Measurements from ENCODE around the gene TMEM207.
A peak's percentile ranks its signal among the peaks of the same experiment; 100 is the strongest.

The TMEM207 gene

DNA sequence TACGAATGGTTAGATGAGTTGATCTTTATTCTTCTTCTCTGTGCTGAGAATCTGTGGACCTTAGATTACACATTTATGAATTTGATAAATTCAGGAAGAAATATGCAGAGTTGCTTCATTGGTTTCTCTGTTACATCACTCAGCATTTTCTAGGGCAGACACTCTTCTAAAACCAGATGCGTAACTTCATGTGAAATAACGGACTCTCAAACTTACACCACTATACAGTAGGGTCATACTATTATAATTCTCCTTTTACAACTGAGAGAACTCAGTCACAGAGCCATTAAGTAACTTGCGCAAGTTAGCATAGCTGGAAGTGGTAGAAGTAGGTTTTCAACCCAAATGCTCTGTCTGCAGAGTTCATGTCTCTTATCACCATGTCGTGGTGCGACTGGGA, 5.7 kb downstream of the TMEM207 start:
- no peak for DNase-seq (ENCODE audit: low read depth)

DNA sequence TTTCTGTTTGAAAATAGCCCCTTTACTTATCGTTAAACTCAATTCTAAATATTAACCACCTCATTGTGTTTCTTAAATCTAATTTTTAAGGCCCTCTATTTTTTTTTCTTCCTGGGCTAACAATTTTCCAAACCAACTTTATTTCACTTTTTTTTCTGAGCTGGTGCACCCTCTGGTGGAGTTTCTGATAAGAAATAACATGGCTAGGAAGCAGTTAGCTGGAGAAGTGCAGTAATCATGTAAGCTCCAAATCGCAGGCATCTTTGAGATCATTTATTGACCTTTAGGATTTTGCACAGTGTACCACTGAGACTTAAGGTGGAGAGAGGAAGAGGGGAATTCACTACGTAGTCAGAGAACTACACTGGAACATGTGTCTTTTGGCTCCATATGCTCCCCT, 6.4 kb downstream of the TMEM207 start:
- no peak for DNase-seq (ENCODE audit: low read depth)

- DNase-seq (ENCODE audit: low read depth) = no peak
These were observed 7.5 kb downstream of the TMEM207 start for GRCh38 chr3:190442240-190442639.

- no peak for DNase-seq (ENCODE audit: low read depth)
These were observed 13.4 kb downstream of the TMEM207 start for GRCh38 chr3:190436331-190436730.

DNA sequence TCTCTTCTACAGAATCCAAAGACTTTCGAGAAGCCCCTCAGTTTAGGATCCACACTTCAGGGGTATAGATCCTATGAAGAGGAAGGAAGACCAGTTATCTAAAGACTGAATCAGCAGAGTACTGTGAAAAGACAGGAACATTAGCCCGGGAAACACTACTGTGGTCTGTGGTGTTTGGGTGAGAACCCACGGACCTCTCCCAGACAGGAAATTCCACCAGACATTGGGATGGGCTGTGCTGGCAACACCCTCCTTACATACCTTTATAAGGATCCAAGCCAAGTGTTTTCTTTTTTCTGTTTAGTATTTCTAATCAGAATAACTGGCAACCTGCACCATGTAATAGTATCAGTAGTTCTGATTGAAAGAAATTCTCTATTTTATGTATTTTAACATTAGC, 14.1 kb downstream of the TMEM207 start:
- DNase-seq (ENCODE audit: low read depth) = no peak

DNA sequence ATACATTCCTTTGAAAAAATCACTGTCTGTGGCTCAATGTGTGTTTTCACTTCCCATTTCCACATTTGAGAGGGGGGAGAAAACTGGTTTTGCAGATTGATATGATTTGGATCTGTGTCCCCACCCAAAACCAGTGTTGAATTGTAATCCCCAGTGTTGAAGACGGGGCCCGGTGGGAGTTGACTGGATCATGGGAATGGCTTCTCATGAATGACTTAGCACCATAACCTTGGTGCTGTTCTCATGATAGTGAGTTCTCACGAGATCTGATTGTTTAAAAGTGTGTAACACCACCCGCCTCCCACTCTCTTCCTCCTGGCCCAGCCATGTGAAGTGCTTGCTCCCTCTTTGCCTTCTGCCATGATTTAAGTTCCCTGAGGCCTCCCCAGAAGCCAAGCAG, 16.1 kb downstream of the TMEM207 start:
- no peak for DNase-seq (ENCODE audit: low read depth)

GRCh38 chr3:190432216-190432615, 17.5 kb downstream of the TMEM207 start:
- DNase-seq (ENCODE audit: low read depth) = no peak

DNA sequence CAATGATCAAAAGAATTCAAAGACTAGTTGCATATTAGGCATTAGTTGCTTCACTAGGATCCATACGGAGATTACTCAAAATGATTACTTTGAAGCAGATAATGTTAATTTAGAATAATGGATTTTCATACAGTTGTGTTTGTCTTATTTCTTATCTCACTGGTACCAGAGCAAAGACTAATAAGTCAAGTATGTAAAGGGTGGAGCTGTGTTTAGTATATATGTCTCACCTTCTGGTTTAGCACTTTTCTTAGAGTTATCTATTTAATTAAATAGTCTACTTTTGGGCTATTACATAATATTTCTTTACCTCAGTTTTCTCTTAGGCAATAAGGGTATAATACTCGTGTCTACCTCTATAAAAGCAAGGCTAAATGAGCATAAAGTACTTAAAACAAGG, 18.8 kb downstream of the TMEM207 start:
- DNase-seq (ENCODE audit: low read depth) = no peak

GRCh38 chr3:190429681-190430080, 20.0 kb downstream of the TMEM207 start:
- no peak for DNase-seq (ENCODE audit: low read depth)

- no peak for DNase-seq (ENCODE audit: low read depth)
These were observed 22.7 kb downstream of the TMEM207 start for GRCh38 chr3:190426806-190427507.

- DNase-seq (ENCODE audit: low read depth) = no peak
These were observed 23.9 kb downstream of the TMEM207 start for GRCh38 chr3:190425833-190426232.

DNA sequence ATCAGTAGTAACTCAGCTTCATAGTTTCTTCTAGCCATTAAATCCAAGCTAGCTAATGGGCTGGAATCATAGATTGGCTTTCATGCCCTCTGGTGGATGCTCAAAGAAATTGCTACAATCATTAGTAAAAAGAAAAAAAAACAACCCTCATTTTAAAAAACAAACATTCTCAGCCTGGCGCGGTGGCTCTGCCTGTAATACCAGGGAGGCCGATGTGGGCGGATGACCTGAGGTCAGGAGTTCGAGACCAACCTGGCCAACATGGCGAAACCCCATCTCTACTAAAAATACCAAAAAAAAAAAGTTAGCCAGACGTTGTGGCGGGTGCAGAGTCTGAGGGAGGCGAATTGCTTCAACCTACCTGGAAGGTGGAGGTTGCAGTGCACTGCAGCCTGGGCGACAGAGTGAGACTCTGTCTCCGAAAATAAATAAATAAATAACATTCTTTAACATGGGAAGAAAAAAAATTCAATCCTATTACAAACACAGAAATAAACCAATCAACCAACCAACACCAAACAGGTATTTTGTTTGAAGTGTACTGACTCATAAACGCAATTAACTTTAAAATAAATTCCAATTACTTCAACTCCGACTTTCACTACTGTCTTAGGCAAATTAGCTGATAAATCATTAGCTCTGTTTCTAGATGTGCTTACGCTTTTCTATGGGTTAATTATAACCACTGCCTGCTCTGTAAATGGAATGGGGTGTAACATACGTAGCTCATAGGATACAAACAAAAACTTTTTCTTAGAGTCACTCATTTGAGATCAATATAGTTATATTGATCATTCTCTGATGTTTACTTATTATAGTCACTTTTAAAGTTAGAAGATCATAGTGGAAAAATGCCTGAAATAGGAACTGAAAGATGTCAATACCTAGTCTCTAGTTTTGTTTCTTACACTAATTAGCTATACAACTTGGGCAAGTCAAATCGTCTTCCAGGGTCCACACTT, 24.9 kb downstream of the TMEM207 start:
- no peak for DNase-seq (ENCODE audit: low read depth)

- DNase-seq (ENCODE audit: low read depth) = no peak
These were observed 25.6 kb downstream of the TMEM207 start for GRCh38 chr3:190424108-190424477.

GRCh38 chr3:190414297-190414696, 35.4 kb downstream of the TMEM207 start:
- DNase-seq (ENCODE audit: low read depth) = no peak

DNA sequence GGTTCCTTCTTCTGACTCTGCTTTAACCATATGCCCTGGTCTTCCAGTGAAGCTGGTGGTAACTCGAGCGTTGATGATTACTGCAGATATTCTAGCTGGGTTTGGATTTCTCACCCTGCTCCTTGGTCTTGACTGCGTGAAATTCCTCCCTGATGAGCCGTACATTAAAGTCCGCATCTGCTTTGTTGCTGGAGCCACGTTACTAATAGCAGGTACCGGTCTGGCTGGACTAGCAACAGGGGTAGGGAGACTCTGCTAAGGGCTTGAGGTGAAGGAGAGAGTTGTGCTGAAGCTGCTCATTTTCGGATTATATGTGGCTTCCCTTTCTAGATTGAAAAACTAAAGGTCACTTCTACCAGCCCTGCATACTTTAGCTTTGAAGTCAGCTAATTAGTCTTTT, 45.0 kb downstream of the TMEM207 start:
- DNase-seq (ENCODE audit: low read depth) = no peak

DNA sequence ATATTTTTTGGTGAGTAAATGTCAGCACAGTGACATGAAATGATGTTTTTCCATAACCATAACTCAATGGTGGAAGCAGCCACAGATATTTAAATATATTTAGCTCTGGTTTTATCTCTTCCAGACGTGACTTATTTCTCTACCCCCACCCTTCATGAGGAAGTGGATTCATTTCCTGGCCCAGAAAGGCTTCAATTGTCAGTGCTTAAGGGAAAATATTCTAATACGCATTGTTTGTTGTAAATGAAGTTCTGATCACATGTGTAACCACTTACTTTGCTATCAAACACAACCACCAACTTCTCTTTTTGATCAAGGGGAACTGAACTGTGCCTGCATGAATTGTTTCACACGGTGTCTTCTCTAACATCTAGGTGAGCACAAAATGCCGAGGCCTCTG, 47.7 kb downstream of the TMEM207 start:
- no peak for DNase-seq (ENCODE audit: low read depth)

DNA sequence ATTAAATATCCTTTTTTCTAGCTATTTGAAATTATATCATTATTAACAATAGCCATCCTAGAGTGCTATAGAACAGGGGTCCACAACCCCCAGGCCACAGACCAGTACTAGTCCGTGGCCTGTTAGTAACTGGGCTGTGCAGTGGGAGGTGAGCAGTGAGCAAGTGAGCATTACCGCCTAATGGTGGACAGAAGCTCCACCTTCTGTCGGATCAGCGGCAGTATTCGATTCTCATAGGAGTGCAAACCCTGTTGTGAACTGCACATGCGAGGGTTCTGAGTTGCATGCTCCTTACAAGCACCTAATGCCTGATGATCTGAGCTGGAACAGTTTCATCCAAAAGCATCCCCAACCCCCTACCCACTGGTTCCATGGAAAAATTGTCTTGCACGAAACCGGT, 50.0 kb downstream of the TMEM207 start:
- DNase-seq (ENCODE audit: low read depth) = no peak

DNA sequence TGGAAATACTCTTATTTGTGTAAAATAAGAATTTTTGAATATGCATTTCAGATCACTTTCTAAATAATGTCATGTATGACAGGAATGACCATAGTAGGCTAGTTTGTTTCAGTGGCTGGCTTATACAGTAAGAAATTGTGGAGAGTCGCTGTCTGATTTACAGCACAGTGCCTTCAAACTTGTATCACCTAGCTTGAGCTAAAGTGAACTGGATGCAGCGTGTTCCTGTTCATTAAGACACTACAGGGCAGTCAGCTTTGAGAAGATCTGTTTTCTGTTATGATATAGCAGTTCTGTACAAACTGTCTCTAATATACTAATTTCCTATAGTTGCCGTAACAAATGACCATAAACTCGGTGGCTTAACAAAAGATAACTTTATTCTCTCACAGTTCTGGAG, 51.8 kb downstream of the TMEM207 start:
- DNase-seq (ENCODE audit: low read depth) = no peak

GRCh38 chr3:190396001-190396400, 53.7 kb downstream of the TMEM207 start:
- DNase-seq (ENCODE audit: low read depth) = no peak

GRCh38 chr3:190388703-190389102, 61.0 kb downstream of the TMEM207 start:
- DNase-seq (ENCODE audit: low read depth) = no peak

- no peak for DNase-seq (ENCODE audit: low read depth)
These were observed 62.0 kb downstream of the TMEM207 start, which contains the start of gene CLDN16 for GRCh38 chr3:190387578-190388213. CLDN16 (plus strand) TSS chr3:190388163; CDS start chr3:190388330, 167 bp downstream.

GRCh38 chr3:190385731-190386688, 63.7 kb downstream of the TMEM207 start:
- peak; percentile 84 for DNase-seq (ENCODE audit: low read depth)
